VCaP (cell line): ENCODE results near the gene SLITRK2.

Experiments
- H3K27ac ChIP-seq: fragments of 450-650 bp; 2 replicates; pipeline ENCODE4 v1.5.1; 2017
- CTCF ChIP-seq: fragments of 450-650 bp; conservative IDR thresholded peaks from 2 replicates; pipeline ENCODE4 v1.5.1; 2017; ENCODE audit warnings: mild to moderate bottlenecking, moderate library complexity

The SLITRK2 gene

GRCh38 chrX:145817331-145818185, at the start of gene SLITRK2:
TSS of gene SLITRK2 (plus strand) at chrX:145817829. CDS start at chrX:145822426, 4,597 bp downstream.
- TF ChIP-seq CTCF, result no peak
- H3K27ac ChIP-seq, result no peak within 1 kb of the TSS

GRCh38 chrX:145773006-145773405, 44.6 kb upstream of the SLITRK2 start:
- no peak for TF ChIP-seq CTCF
- no peak overlapping the region for H3K27ac ChIP-seq

- no peak for TF ChIP-seq CTCF
- H3K27ac ChIP-seq, result no peak overlapping the region
Observed at GRCh38 chrX:145792281-145792680, 25.3 kb upstream of the SLITRK2 start.

- no peak for TF ChIP-seq CTCF
- H3K27ac ChIP-seq, result no peak overlapping the region
Observed at GRCh38 chrX:145803508-145803907, 14.1 kb upstream of the SLITRK2 start.

GRCh38 chrX:145813081-145813480, 4.5 kb upstream of the SLITRK2 start:
- H3K27ac ChIP-seq, result no peak overlapping the region
- no peak for TF ChIP-seq CTCF

- no peak for TF ChIP-seq CTCF
- H3K27ac ChIP-seq, result no peak overlapping the region
Observed at GRCh38 chrX:145816601-145817315, 871 bp upstream of the SLITRK2 start.

GRCh38 chrX:145818186-145819113, 821 bp downstream of the SLITRK2 start:
- no peak overlapping the region for H3K27ac ChIP-seq
- no peak for TF ChIP-seq CTCF
